OCI-LY3 (cell line): ENCODE results near the gene CBFA2T2.

Experiments
- H2AFZ ChIP-seq: fragments of 200-600, 300-600 bp; shearing (Covaris generic); 2 replicates; pipeline ENCODE4 v1.6.0; 2014; ENCODE audit warnings: antibody characterized with exemption, low read depth, low read length
- H3K27ac ChIP-seq: fragments of 200-600, 300-600 bp; sonication (generic); 2 replicates; pipeline ENCODE4 v1.5.1; 2014; ENCODE audit warnings: mild to moderate bottlenecking, low read length, moderate library complexity, mixed read lengths
- H3K27me3 ChIP-seq: fragments of 200-600, 300-600 bp; sonication (generic); 2 replicates; pipeline ENCODE4 v1.6.1; 2014; ENCODE audit warnings: low read depth, low read length, mixed read lengths
- H3K36me3 ChIP-seq: fragments of 200-600, 300-600 bp; sonication (generic); replicated peaks from 2 replicates; pipeline ENCODE3; 2014; ENCODE audit warnings: low read depth, low read length, mixed read lengths
- H3K4me1 ChIP-seq: fragments of 300-600, 200-600 bp; sonication (generic); 2 replicates; pipeline ENCODE4 v1.6.1; 2014; ENCODE audit warnings: low read length, mixed read lengths
- H3K4me2 ChIP-seq: fragments of 200-600, 300-600 bp; sonication (generic); 2 replicates; pipeline ENCODE4 v1.6.1; 2014; ENCODE audit warnings: low read length, mixed read lengths
- H3K4me3 ChIP-seq: fragments of 300-600, 200-600 bp; sonication (generic); 2 replicates; pipeline ENCODE4 v1.5.1; 2014; ENCODE audit warnings: antibody characterized with exemption, mild to moderate bottlenecking, low read length, moderate library complexity
- H3K79me2 ChIP-seq: fragments of 300-600, 200-600 bp; shearing (Covaris generic); 2 replicates; pipeline ENCODE4 v1.6.1; 2014; ENCODE audit warnings: mild to moderate bottlenecking, low read length, mixed read lengths
- H3K9ac ChIP-seq: fragments of 300-600, 200-600 bp; shearing (Covaris generic); 2 replicates; pipeline ENCODE4 v1.6.0; 2014; ENCODE audit warnings: mild to moderate bottlenecking, low read length, moderate library complexity
- H3K9me3 ChIP-seq: fragments of 200-600, 300-600 bp; shearing (Covaris generic); 2 replicates; pipeline ENCODE4 v1.6.1; 2014; ENCODE audit warnings: low read length, mixed read lengths; ENCODE audit not compliant: insufficient read depth
- H4K20me1 ChIP-seq: fragments of 200-600, 300-600 bp; sonication (generic); 2 replicates; pipeline ENCODE4 v1.6.1; 2016; ENCODE audit warnings: low read length, mixed read lengths; ENCODE audit not compliant: insufficient read depth
- CTCF ChIP-seq: fragments of 200-600, 300-600 bp; sonication (generic); IDR thresholded peaks from 2 replicates; pipeline ENCODE4 v1.5.1; 2014; ENCODE audit warnings: antibody characterized with exemption, low read length, low read depth
- EZH2phosphoT487 ChIP-seq: fragments of 200-600 bp; shearing (Covaris generic); IDR thresholded peaks from 2 replicates; pipeline ENCODE4 v1.6.1; 2018; ENCODE audit warnings: antibody characterized with exemption, mixed run types, low read depth

Gene CBFA2T2

GRCh38 chr20:33604084-33604990 lies 114.4 kb downstream of the CBFA2T2 start:
- Histone ChIP-seq H3K79me2 (no peaks in the 10 kb centered on the region), H4K20me1 (no peaks in the 10 kb centered on the region), H3K4me3 (no peak overlapping the region), H3K36me3 (peaks cover 17% of the 10 kb centered on the region), H3K27ac (no peak overlapping the region), H3K27me3 (0 out of 2 replicates have a peak, but pooled peaks cover 2% of the 10 kb centered on the region), H3K4me2 (no peak overlapping the region), H3K9me3 (no peaks in the 10 kb centered on the region), H2AFZ (no peak overlapping the region), H3K4me1 (peaks cover 52% of the 10 kb centered on the region), H3K9ac (no peak overlapping the region)
- TF ChIP-seq EZH2phosphoT487 (no peak), CTCF (no peak)

- no peak overlapping the region for H3K27ac ChIP-seq
- no peaks in the 10 kb centered on the region for H3K9me3 ChIP-seq
- 0 out of 2 replicates have a peak, but pooled peaks cover 2% of the 10 kb centered on the region for H3K27me3 ChIP-seq
- peaks cover 17% of the 10 kb centered on the region for H3K36me3 ChIP-seq
- no peaks in the 10 kb centered on the region for H3K79me2 ChIP-seq
- H3K4me3 ChIP-seq = no peak overlapping the region
- H3K4me1 ChIP-seq = peaks cover 59% of the 10 kb centered on the region
- TF ChIP-seq CTCF = no peak
- no peak for TF ChIP-seq EZH2phosphoT487
- no peak overlapping the region for H3K9ac ChIP-seq
- no peak overlapping the region for H3K4me2 ChIP-seq
- H2AFZ ChIP-seq = no peak overlapping the region
- H4K20me1 ChIP-seq = no peaks in the 10 kb centered on the region
These were observed 115.1 kb downstream of the CBFA2T2 start for GRCh38 chr20:33604991-33605370.

GRCh38 chr20:33606118-33606771 lies 116.3 kb downstream of the CBFA2T2 start:
- H3K9ac ChIP-seq = peak overlapping the region; percentile 7; the same call in 1 of the 2 replicates
- H3K9me3 ChIP-seq = no peaks in the 10 kb centered on the region
- H3K36me3 ChIP-seq = peaks cover 21% of the 10 kb centered on the region
- 0 out of 2 replicates have a peak, but pooled peaks cover 2% of the 10 kb centered on the region for H3K27me3 ChIP-seq
- peak overlapping the region; percentile 22 for H3K4me3 ChIP-seq
- H2AFZ ChIP-seq = no peak overlapping the region
- no peaks in the 10 kb centered on the region for H4K20me1 ChIP-seq
- H3K4me1 ChIP-seq = peaks cover 66% of the 10 kb centered on the region
- peak overlapping the region; percentile 14 for H3K27ac ChIP-seq
- TF ChIP-seq CTCF = no peak
- no peak for TF ChIP-seq EZH2phosphoT487
- no peaks in the 10 kb centered on the region for H3K79me2 ChIP-seq
- peak overlapping the region; percentile 67 for H3K4me2 ChIP-seq

- Histone ChIP-seq H3K4me3 (peak overlapping the region; percentile 29; the same call in 1 of the 2 replicates), H3K79me2 (no peaks in the 10 kb centered on the region), H3K27me3 (no peaks in the 10 kb centered on the region), H3K27ac (peak overlapping the region; percentile 44), H3K4me2 (peak overlapping the region; percentile 62), H4K20me1 (no peaks in the 10 kb centered on the region), H3K9ac (no peak overlapping the region), H3K4me1 (peaks cover 50% of the 10 kb centered on the region), H2AFZ (no peak overlapping the region), H3K9me3 (no peaks in the 10 kb centered on the region), H3K36me3 (peaks cover 37% of the 10 kb centered on the region)
- TF ChIP-seq CTCF = no peak
- no peak for TF ChIP-seq EZH2phosphoT487
These were observed 119.6 kb downstream of the CBFA2T2 start for GRCh38 chr20:33609504-33609903.
